Measurements from ENCODE around the gene OR10H1. TPM values are rescaled to one million over a fixed set of nuclear protein-coding genes. Genes with fewer than 3 reads are reported as not detected.

Gene OR10H1
- total and polyA plus RNA-seq, 7 donors, result not detected

GRCh38 chr19:15820646-15821045, 5.2 kb upstream of the OR10H1 start:
- no peaks in the 10 kb centered on the region for H3K9me3 ChIP-seq
- intact Hi-C loops (cut with DNase I), result no loop called here
- no peaks in the 10 kb centered on the region for H3K4me1 ChIP-seq
- 92 to 94% methylated on average over 8 of the region's 8 CpGs for WGBS, 2 donors
- no peak overlapping the region for H3K4me3 ChIP-seq
- H3K36me3 ChIP-seq, result no peaks in the 10 kb centered on the region
- DNase-seq, result no peak
- TF ChIP-seq POLR2AphosphoS5 (IDR thresholded peaks at IDR 0.05) (no peak), POLR2A (IDR thresholded peaks at IDR 0.05) (no peak), EP300 (IDR thresholded peaks at IDR 0.05) (no peak)
- TF ChIP-seq, protein P1, sequence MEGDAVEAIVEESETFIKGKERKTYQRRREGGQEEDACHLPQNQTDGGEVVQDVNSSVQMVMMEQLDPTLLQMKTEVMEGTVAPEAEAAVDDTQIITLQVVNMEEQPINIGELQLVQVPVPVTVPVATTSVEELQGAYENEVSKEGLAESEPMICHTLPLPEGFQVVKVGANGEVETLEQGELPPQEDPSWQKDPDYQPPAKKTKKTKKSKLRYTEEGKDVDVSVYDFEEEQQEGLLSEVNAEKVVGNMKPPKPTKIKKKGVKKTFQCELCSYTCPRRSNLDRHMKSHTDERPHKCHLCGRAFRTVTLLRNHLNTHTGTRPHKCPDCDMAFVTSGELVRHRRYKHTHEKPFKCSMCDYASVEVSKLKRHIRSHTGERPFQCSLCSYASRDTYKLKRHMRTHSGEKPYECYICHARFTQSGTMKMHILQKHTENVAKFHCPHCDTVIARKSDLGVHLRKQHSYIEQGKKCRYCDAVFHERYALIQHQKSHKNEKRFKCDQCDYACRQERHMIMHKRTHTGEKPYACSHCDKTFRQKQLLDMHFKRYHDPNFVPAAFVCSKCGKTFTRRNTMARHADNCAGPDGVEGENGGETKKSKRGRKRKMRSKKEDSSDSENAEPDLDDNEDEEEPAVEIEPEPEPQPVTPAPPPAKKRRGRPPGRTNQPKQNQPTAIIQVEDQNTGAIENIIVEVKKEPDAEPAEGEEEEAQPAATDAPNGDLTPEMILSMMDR (IDR thresholded peaks at IDR 0.05), result no peak
- H3K27ac ChIP-seq, result no peak overlapping the region
- H3K27me3 ChIP-seq, result peaks cover 0 to under 1% (median 0%) of the 10 kb centered on the region in 3 donors

- DNase-seq, result no peak
- H3K4me3 ChIP-seq, result no peak overlapping the region
- no peaks in the 10 kb centered on the region for H3K9me3 ChIP-seq
- no peaks in the 10 kb centered on the region for H3K36me3 ChIP-seq
- intact Hi-C loops (cut with DNase I), result no loop called here
- peaks cover 0 to 21% (median 0%) of the 10 kb centered on the region in 3 donors for H3K27me3 ChIP-seq
- TF ChIP-seq POLR2AphosphoS5 (IDR thresholded peaks at IDR 0.05) (no peak), POLR2A (IDR thresholded peaks at IDR 0.05) (no peak), EP300 (IDR thresholded peaks at IDR 0.05) (no peak)
- TF ChIP-seq, protein P1 (IDR thresholded peaks at IDR 0.05), result no peak
- H3K27ac ChIP-seq, result no peak overlapping the region
- 45 to 54% methylated on average over 7 of the region's 7 CpGs for WGBS, 2 donors
- peaks cover 0 to 7% (median 3%) of the 10 kb centered on the region in 4 donors for H3K4me1 ChIP-seq
Measured at GRCh38 chr19:15813916-15814315, 1.5 kb downstream of the OR10H1 start.

DNA sequence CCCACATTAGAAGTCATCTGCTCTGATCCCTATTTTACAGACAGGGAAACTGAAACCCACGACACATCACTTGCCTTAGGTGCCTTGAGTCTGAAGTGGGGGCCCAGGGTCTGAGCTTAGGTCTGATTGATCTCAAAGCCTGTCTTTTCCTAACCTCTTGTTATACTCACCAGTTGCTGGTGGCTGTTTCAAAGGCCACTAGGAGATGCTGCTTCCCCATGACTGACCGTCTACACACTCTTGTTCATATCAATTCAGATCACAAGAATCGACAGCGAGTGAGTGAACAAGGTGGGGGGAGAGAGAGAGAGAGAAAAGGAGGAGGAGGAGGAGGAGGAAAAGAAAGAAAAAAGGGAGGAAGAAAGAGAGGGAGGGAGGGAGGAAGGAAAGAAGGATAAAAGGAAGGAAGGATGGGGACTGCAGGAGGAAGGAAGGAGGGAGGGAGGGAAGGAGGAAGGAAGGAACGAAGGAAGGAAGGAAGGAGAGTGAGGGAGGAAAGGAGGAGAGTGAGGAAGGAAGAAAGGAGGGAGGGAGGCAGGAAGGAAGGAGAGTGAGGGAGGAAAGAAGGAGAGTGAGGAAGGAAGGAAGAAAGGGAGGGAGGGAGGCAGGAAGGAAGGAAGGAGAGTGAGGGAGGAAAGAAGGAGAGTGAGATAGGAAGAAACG, 3.3 kb downstream of the OR10H1 start:
- Histone ChIP-seq H3K27me3 (peaks cover 0 to 21% (median 0%) of the 10 kb centered on the region in 3 donors), H3K4me1 (peaks cover 0 to 7% (median 3%) of the 10 kb centered on the region in 4 donors), H3K4me3 (no peak overlapping the region), H3K36me3 (no peaks in the 10 kb centered on the region), H3K9me3 (no peaks in the 10 kb centered on the region), H3K27ac (no peak overlapping the region)
- no peak for DNase-seq
- WGBS, 2 donors, result 10 to 64% methylated on average over 6 of the region's 6 CpGs
- intact Hi-C loops (cut with DNase I), result no loop called here
- no peak for TF ChIP-seq POLR2A (IDR thresholded peaks at IDR 0.05)
- no peak for TF ChIP-seq EP300 (IDR thresholded peaks at IDR 0.05)
- no peak for TF ChIP-seq POLR2AphosphoS5 (IDR thresholded peaks at IDR 0.05)
- TF ChIP-seq, protein P1 (IDR thresholded peaks at IDR 0.05), result no peak

DNA sequence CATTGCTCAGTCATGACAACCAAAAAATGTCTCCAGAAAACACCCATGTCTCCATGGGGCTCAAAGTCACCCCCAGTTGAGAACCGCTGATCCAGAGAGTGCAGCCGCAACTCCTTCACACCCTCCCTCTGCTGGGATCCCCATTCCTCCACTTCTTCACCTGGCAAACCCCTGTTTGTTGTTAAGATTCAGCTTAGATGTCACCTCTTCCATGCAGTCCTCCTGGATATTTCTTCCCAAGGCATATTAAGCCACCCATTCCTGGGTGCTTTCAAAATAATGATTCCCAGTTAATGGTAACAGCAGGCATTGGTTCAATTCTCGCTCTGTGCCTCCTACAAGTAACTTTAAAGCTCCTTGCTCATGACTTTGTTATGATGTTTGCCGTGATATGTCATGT, 4.0 kb downstream of the OR10H1 start:
- no peak overlapping the region for H3K4me3 ChIP-seq
- 82 to 83% methylated on average over 4 of the region's 4 CpGs for WGBS, 2 donors
- TF ChIP-seq POLR2AphosphoS5 (IDR thresholded peaks at IDR 0.05) (no peak), POLR2A (IDR thresholded peaks at IDR 0.05) (no peak), EP300 (IDR thresholded peaks at IDR 0.05) (no peak)
- TF ChIP-seq, protein P1 (IDR thresholded peaks at IDR 0.05), result no peak
- peaks cover 0 to 7% (median 3%) of the 10 kb centered on the region in 4 donors for H3K4me1 ChIP-seq
- peaks cover 0 to 21% (median 0%) of the 10 kb centered on the region in 3 donors for H3K27me3 ChIP-seq
- H3K9me3 ChIP-seq, result no peaks in the 10 kb centered on the region
- intact Hi-C loops (cut with DNase I), result loop anchor here (2.0 kb wide), 1 partner anchor 183 kb away; no protein-coding TSS in a partner anchor
- no peaks in the 10 kb centered on the region for H3K36me3 ChIP-seq
- no peak overlapping the region for H3K27ac ChIP-seq
- DNase-seq, result no peak
